ENCODE measurements around the gene EFCAB6. TPM values are rescaled to one million over a fixed set of nuclear protein-coding genes. Genes with fewer than 3 reads are reported as not detected.

Gene EFCAB6
- total and polyA plus RNA-seq, 10 of the 15 experiments (the other 5 are each of a cell fraction or from before 2014, with no cell fraction given) = 0.05 to 0.42 (median 0.19) TPM

DNA sequence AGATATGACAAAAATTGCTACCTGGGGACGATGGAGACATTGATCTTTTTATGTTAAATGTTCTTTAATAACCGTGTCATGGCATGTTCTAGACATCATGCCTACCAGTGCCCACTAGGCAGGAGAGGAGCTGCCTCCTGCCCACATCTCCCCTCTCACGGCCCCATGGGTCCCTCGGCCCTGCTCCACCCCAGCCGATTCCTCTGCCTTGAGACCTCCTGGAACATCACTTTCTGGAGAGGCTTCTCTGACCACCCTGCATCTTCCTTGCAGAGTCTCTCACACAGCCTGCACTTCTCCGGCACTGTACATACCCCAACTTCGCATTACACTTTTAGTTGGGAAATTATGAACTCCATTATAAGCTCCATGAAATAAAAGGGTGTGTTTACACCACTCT, 16.8 kb downstream of the EFCAB6 start:
- DNase-seq (ENCODE audit: low read depth, low spot score) (no peak), ATAC-seq (no peak), FAIRE-seq (no peak)
- no peaks in the 10 kb centered on the region for H4K20me1 ChIP-seq (ENCODE audit: control insufficient read depth, insufficient read depth)
- ChIA-PET RAD21 (ENCODE audit: unreplicated experiment) (no interaction called here), POLR2A (interaction anchor here (1.4 kb wide), 1 partner anchor 44 kb away, joined by 3 read pairs; no protein-coding TSS in a partner anchor), SMC1A (ENCODE audit: uncharacterized antibody, unreplicated experiment) (interaction anchor here (1.3 kb wide), 1 partner anchor 10 kb away, joined by 4 read pairs; no protein-coding TSS in a partner anchor), CTCF (interaction anchor here (1.6 to 1.8 kb wide), 2 partner anchors 32 to 45 kb away, joined by 5 to 12 read pairs; no protein-coding TSS in a partner anchor)
- H3K4me3 ChIP-seq = no peak overlapping the region
- no peak overlapping the region for H3K4me2 ChIP-seq (ENCODE audit: control insufficient read depth, insufficient read depth)
- no peaks in the 10 kb centered on the region for H3K36me3 ChIP-seq (ENCODE audit: control insufficient read depth in 2 of 2, insufficient read depth in 2 of 2, low read length in 1 of 2)
- no TSS peak for BruUV-seq (replicated peaks)
- intact Hi-C loops (cut with micrococcal nuclease; ENCODE audit: unreplicated experiment) (no loop called here), in situ Hi-C loops (cut with MboI) (no loop called here)
- H3K9me3 ChIP-seq (replicated peaks; ENCODE audit: control insufficient read depth, insufficient read depth, low read length) = no peaks in the 10 kb centered on the region; the same call in 2 of the 3 replicates
- 15% methylated on average over 7 of the region's 7 CpGs for WGBS (ENCODE audit: insufficient coverage, insufficient replicate concordance, low lambda C conversion rate, missing lambda C conversion rate)
- H2AFZ ChIP-seq (ENCODE audit: control insufficient read depth, low read depth, low read length) = no peak overlapping the region
- no peaks in the 10 kb centered on the region for H3K27me3 ChIP-seq (replicated peaks in 1 of 2; ENCODE audit: control insufficient read depth in 2 of 2, insufficient read depth in 2 of 2, low read length in 1 of 2)
- no peak overlapping the region for H3K27ac ChIP-seq (ENCODE audit: control insufficient read depth, insufficient read depth)
- H3K4me1 ChIP-seq (ENCODE audit: control insufficient read depth, insufficient read depth, low read length) = peaks cover 13% of the 10 kb centered on the region
- no peak for TF ChIP-seq BHLHE40 (IDR thresholded peaks at IDR 0.05; ENCODE audit: borderline replicate concordance in 1 of 2, low read depth in 2 of 2, low read length in 1 of 2)
- H3K79me2 ChIP-seq (ENCODE audit: control insufficient read depth, insufficient read depth, low read length) = no peaks in the 10 kb centered on the region
- H3K9ac ChIP-seq (ENCODE audit: control insufficient read depth, insufficient read depth, low read length) = no peak overlapping the region

DNA sequence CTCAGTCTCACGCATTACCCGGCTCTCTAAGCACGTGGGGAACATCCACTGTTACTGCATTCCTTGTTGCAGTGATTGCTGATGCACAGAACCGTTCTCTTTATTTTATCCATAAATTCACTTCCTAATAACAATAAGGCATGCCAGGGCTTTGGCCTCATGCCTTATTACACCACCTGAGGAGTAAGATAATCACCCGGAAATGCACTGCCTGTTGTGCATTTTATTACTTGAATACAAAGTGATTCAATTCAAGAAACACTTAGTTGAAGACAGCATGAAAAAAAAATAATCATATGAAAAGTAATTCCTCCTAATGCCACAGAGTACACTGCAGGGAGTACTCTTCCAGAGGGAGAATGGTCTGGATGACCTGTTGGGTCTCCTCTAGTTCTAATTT, 19.2 kb downstream of the EFCAB6 start:
- ATAC-seq (no peak), DNase-seq (ENCODE audit: low read depth, low spot score) (no peak), FAIRE-seq (no peak)
- ChIA-PET POLR2A (no interaction called here), SMC1A (ENCODE audit: uncharacterized antibody, unreplicated experiment) (no interaction called here), RAD21 (ENCODE audit: unreplicated experiment) (no interaction called here), CTCF (no interaction called here)
- no peaks in the 10 kb centered on the region for H3K27me3 ChIP-seq (replicated peaks in 1 of 2; ENCODE audit: control insufficient read depth in 2 of 2, insufficient read depth in 2 of 2, low read length in 1 of 2)
- no peak overlapping the region for H3K9ac ChIP-seq (ENCODE audit: control insufficient read depth, insufficient read depth, low read length)
- peaks cover 2% of the 10 kb centered on the region; the same call in 1 of the 2 replicates for H3K4me1 ChIP-seq (ENCODE audit: control insufficient read depth, insufficient read depth, low read length)
- 54% methylated on average over 5 of the region's 5 CpGs for WGBS (ENCODE audit: insufficient coverage, insufficient replicate concordance, low lambda C conversion rate, missing lambda C conversion rate)
- no peaks in the 10 kb centered on the region for H4K20me1 ChIP-seq (ENCODE audit: control insufficient read depth, insufficient read depth)
- BruUV-seq (replicated peaks) = no TSS peak
- no peak overlapping the region for H3K27ac ChIP-seq (ENCODE audit: control insufficient read depth, insufficient read depth)
- intact Hi-C loops (cut with micrococcal nuclease; ENCODE audit: unreplicated experiment) = no loop called here
- no peak overlapping the region for H3K4me2 ChIP-seq (ENCODE audit: control insufficient read depth, insufficient read depth)
- in situ Hi-C loops (cut with MboI) = no loop called here
- no peaks in the 10 kb centered on the region for H3K36me3 ChIP-seq (ENCODE audit: control insufficient read depth in 2 of 2, insufficient read depth in 2 of 2, low read length in 1 of 2)
- no peaks in the 10 kb centered on the region for H3K79me2 ChIP-seq (ENCODE audit: control insufficient read depth, insufficient read depth, low read length)
- H2AFZ ChIP-seq (ENCODE audit: control insufficient read depth, low read depth, low read length) = no peak overlapping the region
- no peaks in the 10 kb centered on the region for H3K9me3 ChIP-seq (replicated peaks; ENCODE audit: control insufficient read depth, insufficient read depth, low read length)
- no peak overlapping the region for H3K4me3 ChIP-seq
- TF ChIP-seq WRNIP1 (IDR thresholded peaks at IDR 0.05; ENCODE audit: borderline replicate concordance, low read depth, low read length) (no peak), EGR1 (IDR thresholded peaks at IDR 0.05; ENCODE audit: borderline replicate concordance in 1 of 2, low read depth in 2 of 2, low read length in 2 of 2) (no peak), E4F1 (IDR thresholded peaks at IDR 0.05; ENCODE audit: borderline replicate concordance, partially characterized antibody) (no peak), FOS (IDR thresholded peaks at IDR 0.05; ENCODE audit: borderline replicate concordance, extremely low read depth, insufficient read length) (no peak), NFIC (IDR thresholded peaks at IDR 0.05; ENCODE audit: low read depth, low read length) (no peak), ZBED1 (IDR thresholded peaks at IDR 0.05; ENCODE audit: borderline replicate concordance) (no peak), RUNX3 (IDR thresholded peaks at IDR 0.05; ENCODE audit: low read length) (no peak), NBN (IDR thresholded peaks at IDR 0.05) (no peak), HDGF (IDR thresholded peaks at IDR 0.05) (no peak), MTA2 (IDR thresholded peaks at IDR 0.05; ENCODE audit: low read depth) (no peak), ESRRA (IDR thresholded peaks at IDR 0.05; ENCODE audit: low read length) (no peak), TARDBP (IDR thresholded peaks at IDR 0.05; ENCODE audit: borderline replicate concordance) (no peak), YY1 (IDR thresholded peaks at IDR 0.05; ENCODE audit: low read depth, low read length) (no peak), NFYA (IDR thresholded peaks at IDR 0.05; ENCODE audit: borderline replicate concordance, low read depth, low read length) (no peak), SIX5 (IDR thresholded peaks at IDR 0.05; ENCODE audit: low read depth, low read length, severe bottlenecking) (no peak), KLF5 (IDR thresholded peaks at IDR 0.05; ENCODE audit: partially characterized antibody) (no peak), EZH2 (IDR thresholded peaks at IDR 0.05; ENCODE audit: borderline replicate concordance, control insufficient read depth, low read depth, low read length) (no peak)

Data from GM12878 (cell line).